HEK293 (cell line): Measurements from ENCODE around the gene IL12A.

Experiments used
- CTCF ChIA-PET: fragments of 350-600 bp; formaldehyde crosslinking; extraction: SDS; loops from one replicate; lab custom pipeline; 2021; ENCODE audit warnings: antibody characterized with exemption; lab: Yijun Ruan, JAX
- POLR2A ChIA-PET: fragments of 300-600 bp; formaldehyde crosslinking; extraction: SDS; loops from one replicate; lab custom pipeline; 2020; ENCODE audit warnings: antibody characterized with exemption, inconsistent platforms; lab: Yijun Ruan, JAX
- H3K27ac ChIP-seq: fragments of 200-500 bp; sonication (Bioruptor generic); 2 replicates; pipeline ENCODE4 v1.5.1; 2014; ENCODE audit warnings: low read depth, low read length, control low read depth, inconsistent platforms; ENCODE audit errors: extremely low read depth
- H3K36me3 ChIP-seq, 2 experiments: fragments of 200-500 bp in 1 of 2; sonication (Bioruptor generic) in 1 of 2; 1 replicate in 1 of 2; 2 replicates in 1 of 2; pipeline ENCODE4 v1.5.1; 2014 to 2017; ENCODE audit warnings: inconsistent platforms in 2 of 2, low read length in 2 of 2; ENCODE audit not compliant: control insufficient read depth in 2 of 2, insufficient read depth in 1 of 2
- H3K4me1 ChIP-seq: fragments of 200-500 bp; sonication (Bioruptor generic); 2 replicates; pipeline ENCODE4 v1.5.1; 2014; ENCODE audit warnings: mild to moderate bottlenecking, low read length, inconsistent platforms; ENCODE audit not compliant: control insufficient read depth, insufficient read depth
- H3K4me3 ChIP-seq: 2 replicates; pipeline ENCODE4 v1.5.1; 2011; ENCODE audit warnings: low read depth, mild to moderate bottlenecking, control low read depth, low read length, moderate library complexity
- H3K9me3 ChIP-seq: fragments of 200-500 bp; sonication (Bioruptor generic); 2 replicates; pipeline ENCODE4 v1.5.1; 2014; ENCODE audit warnings: low read depth, low read length, inconsistent platforms; ENCODE audit not compliant: control insufficient read depth, insufficient read depth
- AEBP2 ChIP-seq: fragments of 450-650 bp; formaldehyde crosslinking; IDR thresholded peaks from 2 replicates; pipeline ENCODE4 v1.5.1; 2016; ENCODE audit warnings: missing biosample characterization, missing genetic modification characterization, borderline replicate concordance
- BCL11B ChIP-seq: fragments of 450-650 bp; formaldehyde crosslinking; IDR thresholded peaks from 2 replicates; pipeline ENCODE4 v1.5.1; 2016; ENCODE audit warnings: low read depth, missing biosample characterization, missing genetic modification characterization
- BCL6B ChIP-seq: fragments of 450-650 bp; formaldehyde crosslinking; IDR thresholded peaks from 2 replicates; pipeline ENCODE4 v1.5.1; 2017; ENCODE audit warnings: missing biosample characterization, missing genetic modification characterization
- KLF8 ChIP-seq: fragments of 450-650 bp; formaldehyde crosslinking; IDR thresholded peaks from 2 replicates; pipeline ENCODE4 v1.5.1; 2016; ENCODE audit warnings: missing biosample characterization, missing genetic modification characterization
- PRDM1 ChIP-seq: fragments of 450-650 bp; formaldehyde crosslinking; IDR thresholded peaks from 2 replicates; pipeline ENCODE4; 2016; ENCODE audit warnings: missing biosample characterization, missing genetic modification characterization
- PRDM6 ChIP-seq: fragments of 450-650 bp; formaldehyde crosslinking; IDR thresholded peaks from 2 replicates; pipeline ENCODE4 v1.5.1; 2017; ENCODE audit warnings: missing biosample characterization, missing genetic modification characterization
- ZBTB11 ChIP-seq: fragments of 450-650 bp; formaldehyde crosslinking; conservative IDR thresholded peaks from 2 replicates; pipeline ENCODE4 v1.5.1; 2016; ENCODE audit warnings: low read depth, missing biosample characterization, missing genetic modification characterization
- ZNF132 ChIP-seq: fragments of 450-650 bp; formaldehyde crosslinking; IDR thresholded peaks from 2 replicates; pipeline ENCODE4 v1.5.1; 2017; ENCODE audit warnings: missing biosample characterization, missing genetic modification characterization, borderline replicate concordance
- ZNF19 ChIP-seq: fragments of 450-650 bp; formaldehyde crosslinking; IDR thresholded peaks from 2 replicates; pipeline ENCODE4; 2016; ENCODE audit warnings: missing biosample characterization, missing genetic modification characterization, low read depth
- ZNF26 ChIP-seq: fragments of 450-650 bp; formaldehyde crosslinking; IDR thresholded peaks from 2 replicates; pipeline ENCODE4 v1.5.1; 2016; ENCODE audit warnings: missing biosample characterization, missing genetic modification characterization
- ZNF394 ChIP-seq: fragments of 450-650 bp; formaldehyde crosslinking; IDR thresholded peaks from 2 replicates; pipeline ENCODE4 v1.5.1; 2016; ENCODE audit warnings: missing biosample characterization, missing genetic modification characterization, mild to moderate bottlenecking, moderate library complexity, borderline replicate concordance
- ZNF449 ChIP-seq: fragments of 450-650 bp; formaldehyde crosslinking; IDR thresholded peaks from 2 replicates; pipeline ENCODE4 v1.5.1; 2017; ENCODE audit warnings: missing biosample characterization, mild to moderate bottlenecking, missing genetic modification characterization, moderate library complexity
- ZNF580 ChIP-seq: fragments of 450-650 bp; formaldehyde crosslinking; IDR thresholded peaks from 2 replicates; pipeline ENCODE4 v1.5.1; 2016; ENCODE audit warnings: missing biosample characterization, missing genetic modification characterization
- ZNF600 ChIP-seq: fragments of 450-650 bp; formaldehyde crosslinking; IDR thresholded peaks from 2 replicates; pipeline ENCODE4 v1.5.1; 2016; ENCODE audit warnings: missing biosample characterization, missing genetic modification characterization
- ZNF629 ChIP-seq: fragments of 450-650 bp; formaldehyde crosslinking; IDR thresholded peaks from 2 replicates; pipeline ENCODE4 v1.5.1; 2017; ENCODE audit warnings: missing biosample characterization, missing genetic modification characterization

Gene IL12A

GRCh38 chr3:160023476-160023875 lies 34.8 kb downstream of the IL12A start (continued):
- no peak for TF ChIP-seq ZBTB11 (tag by site-specific recombination)
- TF ChIP-seq BCL11B (tag by site-specific recombination) = no peak
- TF ChIP-seq ZNF629 (tag by site-specific recombination) = no peak
- TF ChIP-seq ZNF26 (tag by site-specific recombination) = no peak
- TF ChIP-seq PRDM6 (tag by site-specific recombination) = no peak
- TF ChIP-seq ZNF19 (tag by site-specific recombination) = no peak
- TF ChIP-seq ZNF600 (tag by site-specific recombination) = no peak
- TF ChIP-seq KLF8 = no peak
- no peak for TF ChIP-seq AEBP2
- TF ChIP-seq BCL6B (tag by site-specific recombination) = no peak

GRCh38 chr3:160027541-160028195 lies 39.0 kb downstream of the IL12A start:
- Histone ChIP-seq H3K9me3 (no peaks in the 10 kb centered on the region), H3K36me3 (no peaks in the 10 kb centered on the region)
- CTCF ChIA-PET = interaction anchor here (0.5 to 0.8 kb wide), 5 partner anchors 22 to 763 kb away, joined by 3 to 4 read pairs (median 3); no protein-coding TSS in a partner anchor
- TF ChIP-seq PRDM1 (tag by site-specific recombination) (peak; percentile 63), ZNF580 (no peak), ZNF132 (tag by site-specific recombination) (no peak), ZNF394 (tag by site-specific recombination) (peak; percentile 67; the same call in 1 of the 2 replicates), ZNF449 (tag by site-specific recombination) (peak; percentile 78)
- TF ChIP-seq, all 188 proteins: peak for 3
- H3K27ac ChIP-seq = no peak overlapping the region
- H3K4me3 ChIP-seq = no peak overlapping the region
- no peaks in the 10 kb centered on the region for H3K4me1 ChIP-seq
- POLR2A ChIA-PET = no interaction called here
